Glutamatergic neuron (in vitro differentiated cells): ENCODE measurements around the gene ZNF831. TPM values are rescaled to one million over a fixed set of nuclear protein-coding genes. Genes with fewer than 3 reads are reported as not detected.

Experiments used
- DNase-seq: peaks from one replicate; pipeline ENCODE4 v3.0.0; 2022
- H3K27ac Mint-ChIP-seq: one replicate; pipeline ENCODE4 v1.8.0; 2020; ENCODE audit warnings: mild to moderate bottlenecking, mixed read lengths, inconsistent platforms; ENCODE audit not compliant: unreplicated experiment
- H3K27me3 Mint-ChIP-seq: one replicate; pipeline ENCODE4 v1.8.0; 2020; ENCODE audit warnings: mild to moderate bottlenecking, moderate library complexity, mixed read lengths, inconsistent platforms; ENCODE audit not compliant: unreplicated experiment
- H3K36me3 Mint-ChIP-seq: one replicate; pipeline ENCODE4 v1.8.0; 2020; ENCODE audit warnings: mild to moderate bottlenecking, mixed read lengths, inconsistent platforms; ENCODE audit not compliant: unreplicated experiment
- H3K4me1 Mint-ChIP-seq: one replicate; pipeline ENCODE4 v1.8.0; 2020; ENCODE audit warnings: mild to moderate bottlenecking, low read depth, mixed read lengths, inconsistent platforms; ENCODE audit not compliant: unreplicated experiment
- H3K4me3 Mint-ChIP-seq: one replicate; pipeline ENCODE4 v1.8.0; 2020; ENCODE audit warnings: mild to moderate bottlenecking, mixed read lengths, inconsistent platforms; ENCODE audit not compliant: unreplicated experiment
- H3K9me3 Mint-ChIP-seq: one replicate; pipeline ENCODE4 v1.8.0; 2020; ENCODE audit warnings: mild to moderate bottlenecking, moderate library complexity, mixed read lengths, inconsistent platforms; ENCODE audit not compliant: unreplicated experiment
- CTCF ChIP-seq: fragments of 200-600 bp; sonication (generic); IDR thresholded peaks from one replicate; pipeline ENCODE4 v1.5.0; 2021; ENCODE audit not compliant: partially characterized antibody, unreplicated experiment
- total RNA-seq: library from RNA; stranded (reverse); fragmentation: NEBNext Ultra II Directional; extraction: Animal tissue kit (Norgen Biotek cat#: 25700); gene quantifications from one replicate; pipeline ENCODE4 v1.2.1, GENCODE V29; 2021; ENCODE audit not compliant: unreplicated experiment

ZNF831 gene
- total RNA-seq, 1 donor from 2014 or later = not detected

- peaks cover 10% of the 10 kb centered on the region for H3K27me3 Mint-ChIP-seq
- no peak overlapping the region for H3K27ac Mint-ChIP-seq
- no peak for DNase-seq
- H3K4me1 Mint-ChIP-seq = peaks cover 13% of the 10 kb centered on the region
- no peak overlapping the region for H3K4me3 Mint-ChIP-seq
- H3K9me3 Mint-ChIP-seq = no peaks in the 10 kb centered on the region
- H3K36me3 Mint-ChIP-seq = no peaks in the 10 kb centered on the region
- no peak for TF ChIP-seq CTCF
Measured at GRCh38 chr20:59214606-59215547, 51.3 kb downstream of the ZNF831 start.

DNA sequence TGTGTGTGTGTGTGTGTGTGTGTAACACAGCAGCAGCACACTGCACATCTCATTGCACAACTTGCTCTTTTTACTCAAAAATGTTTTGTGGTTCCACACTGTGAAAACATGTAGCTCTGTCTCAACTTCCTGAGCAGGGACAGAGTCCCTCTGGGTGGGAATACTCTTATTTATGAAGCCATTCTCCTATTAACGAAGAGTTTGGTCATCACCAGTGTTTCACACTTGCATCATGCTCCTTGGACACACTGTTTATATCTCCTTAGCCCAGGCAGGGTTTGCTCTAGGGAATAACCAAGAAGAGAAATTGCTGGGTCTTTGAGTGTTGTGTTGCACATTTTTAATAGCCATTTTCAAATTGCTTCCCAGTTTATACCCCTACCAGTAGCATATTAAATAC is 53.6 kb downstream of the ZNF831 start:
- no peak overlapping the region for H3K4me3 Mint-ChIP-seq
- no peak for DNase-seq
- peaks cover 15% of the 10 kb centered on the region for H3K4me1 Mint-ChIP-seq
- H3K27me3 Mint-ChIP-seq = peaks cover 5% of the 10 kb centered on the region
- no peaks in the 10 kb centered on the region for H3K36me3 Mint-ChIP-seq
- no peak for TF ChIP-seq CTCF
- no peaks in the 10 kb centered on the region for H3K9me3 Mint-ChIP-seq
- no peak overlapping the region for H3K27ac Mint-ChIP-seq

DNA sequence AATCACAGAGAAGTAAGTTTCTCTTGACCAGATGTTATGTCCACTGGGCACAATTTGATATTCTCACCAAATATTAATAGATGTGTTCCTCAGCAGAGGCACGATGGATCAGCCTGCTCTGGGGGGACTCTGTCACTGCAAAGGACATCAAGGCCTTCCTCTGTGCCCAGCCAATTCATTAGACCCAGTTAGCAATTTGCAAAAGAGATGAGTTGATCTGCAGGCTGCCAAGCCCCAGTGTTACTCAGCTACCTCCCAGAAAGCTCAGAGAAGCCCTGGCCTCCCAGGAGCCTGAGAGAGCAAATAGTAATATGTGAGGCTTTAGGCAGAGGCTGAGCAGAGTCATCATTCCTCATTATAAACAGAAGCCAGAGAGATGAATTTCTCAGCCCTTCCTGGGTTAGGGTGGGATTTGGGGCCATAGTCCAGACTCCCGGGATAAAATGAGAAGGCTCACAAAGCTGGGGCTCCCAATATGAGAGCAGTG is 54.2 kb downstream of the ZNF831 start:
- no peak for DNase-seq
- peaks cover 8% of the 10 kb centered on the region for H3K27me3 Mint-ChIP-seq
- H3K27ac Mint-ChIP-seq = no peak overlapping the region
- H3K4me3 Mint-ChIP-seq = no peak overlapping the region
- TF ChIP-seq CTCF = no peak
- H3K4me1 Mint-ChIP-seq = peaks cover 17% of the 10 kb centered on the region
- H3K9me3 Mint-ChIP-seq = peaks cover 1% of the 10 kb centered on the region
- H3K36me3 Mint-ChIP-seq = no peaks in the 10 kb centered on the region

DNA sequence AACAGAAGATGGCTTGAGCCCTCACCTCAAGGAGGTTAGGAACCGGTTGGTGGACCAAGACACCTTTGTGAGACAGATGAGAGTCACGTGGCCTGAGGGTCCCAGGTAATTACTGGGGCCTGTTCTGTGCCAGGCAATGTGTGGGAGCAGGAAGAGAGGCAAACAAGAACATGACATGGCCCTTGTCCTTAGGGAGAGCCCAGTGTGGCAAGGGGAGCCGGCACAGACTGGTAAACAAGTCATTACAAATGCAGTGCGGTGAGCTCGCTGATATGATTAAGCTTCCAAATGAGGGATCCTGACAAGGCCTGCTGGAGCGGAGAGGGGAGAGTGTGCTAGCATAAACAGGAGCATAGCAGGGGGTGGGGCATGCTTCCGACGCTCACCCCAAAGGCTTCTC is 55.6 kb downstream of the ZNF831 start:
- H3K27me3 Mint-ChIP-seq = peaks cover 10% of the 10 kb centered on the region
- peaks cover 2% of the 10 kb centered on the region for H3K9me3 Mint-ChIP-seq
- TF ChIP-seq CTCF = no peak
- no peak overlapping the region for H3K27ac Mint-ChIP-seq
- no peak for DNase-seq
- H3K36me3 Mint-ChIP-seq = no peaks in the 10 kb centered on the region
- H3K4me1 Mint-ChIP-seq = peaks cover 20% of the 10 kb centered on the region
- H3K4me3 Mint-ChIP-seq = peak overlapping the region; percentile 7

- H3K27me3 Mint-ChIP-seq = peaks cover 12% of the 10 kb centered on the region
- peaks cover 22% of the 10 kb centered on the region for H3K4me1 Mint-ChIP-seq
- H3K27ac Mint-ChIP-seq = no peak overlapping the region
- H3K36me3 Mint-ChIP-seq = no peaks in the 10 kb centered on the region
- no peak for TF ChIP-seq CTCF
- peaks cover 2% of the 10 kb centered on the region for H3K9me3 Mint-ChIP-seq
- H3K4me3 Mint-ChIP-seq = no peak overlapping the region
- DNase-seq = no peak
Measured at GRCh38 chr20:59220161-59220560, 56.5 kb downstream of the ZNF831 start.
